Endometrial microvascular endothelial cells (primary cell): ENCODE results near the gene CETP. TPM values are rescaled to one million over a fixed set of nuclear protein-coding genes. Genes with fewer than 3 reads are reported as not detected.
"Not testable (repeated sequence)": the region's sequence is repeated elsewhere in the genome, so short reads cannot be mapped to it uniquely, and the experiment has no call there.

Experiments
- in situ Hi-C: cut with HindIII; loops from 2 replicates; pipeline ENCODE4 v1.10.0; 2017; ENCODE audit warnings: low sequenced_read_pairs, low pct_unique_long_range_greater_than_20kb; ENCODE audit errors: inconsistent ontology term
- total RNA-seq: library from RNA; depleted of rRNA; stranded (reverse); fragments of >200 nt; gene quantifications from one replicate; pipeline ENCODE4 v1.2.3, GENCODE V29; 2015; ENCODE audit errors: inconsistent ontology term

CETP gene
- total RNA-seq, 1 donor from 2014 or later = 14.7 TPM

DNA sequence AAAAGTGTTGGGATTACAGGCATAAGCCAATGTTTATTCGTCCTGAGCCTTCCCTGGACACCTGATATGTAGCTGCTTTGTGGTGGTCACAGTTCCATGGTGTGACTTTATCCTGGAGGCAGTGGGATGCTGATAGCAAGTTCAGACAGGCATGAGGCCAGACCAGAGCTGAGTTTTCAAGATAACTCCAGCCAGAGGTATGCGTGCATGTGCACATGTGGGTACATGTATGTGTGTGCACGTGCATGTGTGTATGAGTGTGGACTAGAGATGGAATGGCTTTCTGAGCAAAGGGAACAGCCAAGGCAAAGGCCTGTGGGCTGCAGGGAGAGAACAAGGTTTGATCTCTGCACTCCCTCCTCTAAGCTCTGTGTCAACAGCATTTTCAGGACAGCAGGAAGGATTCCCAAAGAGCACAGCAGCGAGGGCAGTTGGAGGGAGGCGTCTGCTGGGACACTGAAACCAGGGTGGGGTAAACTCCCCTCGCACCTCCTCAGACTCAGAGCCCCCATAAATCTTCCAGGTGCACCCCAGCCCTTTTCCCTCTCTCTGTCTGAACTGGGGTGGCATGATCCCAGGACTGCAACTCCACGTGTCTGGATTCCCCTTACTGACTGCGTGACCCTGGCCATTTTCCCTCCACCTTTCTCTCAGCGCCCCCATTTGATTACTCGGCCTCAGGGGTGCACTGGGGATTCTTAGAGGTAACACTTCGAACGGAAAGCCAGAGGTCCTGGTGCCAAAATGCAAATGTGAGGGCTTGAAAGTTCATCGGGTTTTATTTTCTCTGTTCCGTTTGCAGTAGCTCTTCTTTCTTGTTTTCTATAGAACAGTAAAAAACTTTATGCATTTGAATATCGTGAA lies 42.9 kb downstream of the CETP start:
- in situ Hi-C loops = no loop called here

DNA sequence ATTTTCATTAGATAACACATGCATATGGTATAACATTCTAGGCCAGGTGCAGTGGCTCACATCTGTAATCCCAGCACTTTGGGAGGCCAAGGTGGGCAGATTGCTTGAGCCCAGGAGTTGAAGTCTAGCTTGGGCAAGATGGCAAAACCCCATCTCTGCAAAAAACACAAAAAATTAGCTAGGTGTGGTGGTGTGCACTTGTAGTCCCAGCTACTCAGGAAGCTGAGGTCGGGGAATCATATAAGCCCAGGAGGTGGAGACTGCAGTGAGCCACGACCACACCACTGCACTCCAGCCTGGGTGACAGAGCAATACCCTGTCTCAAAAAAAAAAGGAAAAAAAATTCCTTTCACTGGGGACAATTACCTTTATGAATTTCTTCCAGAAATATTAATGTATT lies 43.8 kb downstream of the CETP start:
- in situ Hi-C loops = not testable (repeated sequence)

DNA sequence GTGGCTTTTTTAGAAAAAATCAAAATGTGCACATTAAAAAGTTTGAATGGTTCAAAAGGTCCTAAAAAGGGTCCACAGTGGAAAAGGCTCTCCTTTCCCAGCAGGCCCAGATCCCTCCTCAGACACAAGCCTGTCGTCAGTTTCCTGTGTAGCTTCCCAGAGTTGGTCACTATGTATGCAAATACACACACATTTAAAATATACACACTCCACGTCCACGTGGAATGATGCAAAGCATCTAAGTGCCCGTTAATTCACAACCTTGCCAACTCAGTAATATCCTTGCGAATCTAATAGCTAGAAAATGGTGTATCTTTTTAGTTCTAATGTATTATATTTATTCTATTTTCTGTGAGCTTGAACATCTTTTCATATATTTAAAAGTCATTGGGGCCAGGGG lies 45.3 kb downstream of the CETP start:
- in situ Hi-C loops = no loop called here

DNA sequence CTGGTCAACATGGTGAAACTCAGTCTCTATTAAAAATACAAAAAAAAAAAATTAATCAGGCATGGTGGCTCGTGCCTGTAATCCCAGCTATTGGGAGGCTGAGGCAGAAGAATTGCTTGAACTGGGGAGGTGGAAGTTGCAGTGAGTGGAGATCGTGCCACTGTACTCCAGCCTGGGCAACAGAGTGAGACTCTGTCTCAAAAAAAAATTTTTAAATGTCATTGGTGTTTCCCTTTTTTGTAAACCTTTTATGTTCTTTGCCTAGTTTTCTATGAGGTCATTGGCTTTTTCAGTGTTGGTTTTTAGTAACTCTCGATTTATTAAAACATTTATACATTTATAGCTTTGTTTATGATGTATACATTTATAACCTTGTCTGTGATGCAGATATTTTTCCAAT lies 45.8 kb downstream of the CETP start:
- in situ Hi-C loops = no loop called here

DNA sequence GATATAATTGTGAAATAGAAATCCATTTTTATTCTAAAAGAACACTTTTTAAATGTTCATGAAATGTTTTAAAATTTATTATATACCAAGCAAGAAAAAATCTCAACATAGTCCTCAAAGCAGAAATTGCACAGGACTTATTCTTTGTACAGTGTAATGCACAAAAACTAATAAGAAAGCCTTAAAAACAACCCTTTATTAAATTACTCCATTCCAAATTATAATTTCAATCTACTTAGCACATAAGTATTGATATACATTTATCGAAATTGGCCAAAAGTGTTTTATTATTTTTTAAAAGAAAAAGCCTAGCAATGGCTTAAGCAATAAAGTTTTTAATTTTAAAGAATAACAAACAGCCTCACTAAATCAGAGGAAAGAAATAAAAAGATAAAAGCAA lies 46.7 kb downstream of the CETP start:
- in situ Hi-C loops = no loop called here

DNA sequence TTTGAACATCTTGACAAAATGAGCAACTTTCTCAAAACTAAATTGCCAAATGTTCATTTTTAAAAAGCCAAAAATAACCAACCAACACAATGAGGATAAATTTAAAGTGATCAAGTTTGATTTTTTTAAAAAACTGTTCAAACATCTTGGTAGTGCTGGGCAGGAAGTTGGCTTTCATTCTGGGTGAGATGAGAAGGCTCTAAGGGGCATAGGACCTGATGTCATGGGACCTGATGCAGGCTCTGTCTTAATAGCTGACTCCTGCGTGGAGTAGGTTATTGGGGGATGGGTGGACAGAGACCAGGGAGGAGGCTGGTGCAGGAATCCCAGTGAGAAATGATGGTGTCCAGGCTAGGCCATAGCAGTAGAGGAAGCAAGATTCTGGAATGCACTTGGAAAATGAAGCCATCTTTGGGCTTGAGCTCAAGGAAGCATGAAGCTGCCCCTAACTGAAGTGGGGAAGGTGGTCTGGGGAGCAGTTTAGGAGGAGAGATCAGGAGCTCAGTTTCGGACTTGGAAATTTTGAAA lies 48.0 kb downstream of the CETP start:
- in situ Hi-C loops = no loop called here

DNA sequence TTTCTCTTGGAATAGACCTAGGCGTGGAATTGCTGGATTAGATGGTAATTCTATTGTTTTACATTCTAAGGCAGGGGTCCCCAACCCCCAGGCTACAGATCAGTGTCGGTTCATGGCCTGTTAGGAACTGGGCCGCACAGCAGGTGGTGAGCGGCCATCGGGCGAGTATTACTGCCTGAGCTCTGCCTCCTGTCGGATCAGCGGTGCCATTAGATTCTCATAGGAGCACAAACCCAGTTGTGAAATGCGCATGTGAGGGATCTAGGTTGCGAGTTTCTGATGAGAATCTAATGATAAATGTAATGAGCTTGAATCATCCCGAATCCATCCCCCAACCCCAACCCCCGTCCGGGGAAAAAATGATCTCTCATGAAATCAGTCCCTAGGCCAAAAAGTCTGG lies 50.6 kb downstream of the CETP start:
- in situ Hi-C loops = no loop called here

DNA sequence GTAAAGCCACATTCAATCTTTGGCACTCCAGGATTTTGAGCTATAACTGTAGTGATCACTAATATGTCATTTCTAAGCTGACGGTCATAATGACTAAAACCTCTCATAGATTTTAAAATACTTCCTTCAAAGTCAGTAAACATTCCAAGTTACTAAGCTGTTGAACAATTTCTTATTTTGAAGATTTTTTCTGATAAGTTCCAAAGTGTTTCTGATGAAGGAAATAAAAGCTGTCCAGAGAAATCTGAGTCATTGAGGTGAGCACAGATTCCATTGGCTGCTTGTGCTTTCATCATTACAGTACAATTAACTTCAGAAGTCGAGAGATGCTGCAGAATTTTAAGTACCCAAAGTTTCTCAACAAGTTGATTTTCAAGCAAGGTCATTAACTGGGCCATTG lies 51.5 kb downstream of the CETP start:
- in situ Hi-C loops = no loop called here

DNA sequence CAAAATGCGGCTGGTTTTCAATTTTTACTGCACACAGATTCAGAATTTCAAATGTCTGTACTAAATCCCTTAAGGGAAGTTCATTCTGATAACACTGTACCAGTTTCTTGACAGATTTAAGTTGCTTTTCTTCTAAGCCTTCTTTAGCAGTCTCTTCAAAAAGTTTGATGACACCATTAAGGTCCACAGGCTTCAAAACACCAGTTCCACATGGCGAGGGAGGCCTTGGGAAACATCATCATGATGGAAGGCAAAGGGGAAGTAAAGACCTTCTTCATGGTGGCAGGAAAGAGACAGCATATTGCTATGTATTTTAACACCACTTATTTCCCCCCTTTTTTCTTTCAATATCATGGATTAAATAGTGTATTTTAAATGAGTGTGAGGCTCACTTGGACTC lies 52.2 kb downstream of the CETP start:
- in situ Hi-C loops = no loop called here

DNA sequence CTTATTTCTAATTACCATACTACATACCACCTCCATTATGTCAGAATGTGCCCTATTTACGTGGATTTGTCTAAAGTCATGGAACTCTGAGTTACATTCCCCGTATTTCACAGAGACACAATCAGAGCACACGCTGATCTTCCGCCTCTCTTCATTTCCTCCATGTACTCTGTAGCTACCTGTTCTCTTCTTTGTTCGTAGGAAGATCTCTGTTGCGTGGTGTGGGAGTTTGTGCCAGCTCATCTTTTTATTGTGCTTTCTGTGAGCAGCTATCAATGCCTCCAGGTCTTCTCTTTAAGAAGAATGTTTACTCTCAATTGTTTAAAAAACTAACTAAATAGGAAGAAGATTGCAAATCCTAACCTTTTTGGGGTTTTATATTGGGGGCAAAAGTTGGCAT lies 54.6 kb downstream of the CETP start:
- in situ Hi-C loops = no loop called here

DNA sequence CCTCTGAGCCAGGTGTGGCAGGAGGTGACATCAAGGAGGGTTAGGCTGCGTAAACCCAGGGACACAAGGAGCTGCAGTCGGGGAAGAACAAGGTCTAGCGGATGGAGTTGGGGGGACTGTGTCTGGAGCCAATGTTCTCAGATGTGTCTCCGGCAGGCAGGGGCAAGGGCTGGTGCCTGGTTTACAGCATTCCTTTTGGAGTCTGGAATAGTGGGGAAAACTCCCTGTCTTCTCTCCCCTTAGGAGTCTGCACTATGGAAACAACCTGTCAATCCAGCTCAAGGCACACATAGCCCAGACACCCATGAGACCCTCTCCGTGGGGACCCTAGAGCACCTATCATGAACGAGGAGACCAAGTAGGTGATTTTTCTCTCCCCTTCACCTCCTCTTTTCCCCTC lies 55.1 kb downstream of the CETP start:
- in situ Hi-C loops = no loop called here

DNA sequence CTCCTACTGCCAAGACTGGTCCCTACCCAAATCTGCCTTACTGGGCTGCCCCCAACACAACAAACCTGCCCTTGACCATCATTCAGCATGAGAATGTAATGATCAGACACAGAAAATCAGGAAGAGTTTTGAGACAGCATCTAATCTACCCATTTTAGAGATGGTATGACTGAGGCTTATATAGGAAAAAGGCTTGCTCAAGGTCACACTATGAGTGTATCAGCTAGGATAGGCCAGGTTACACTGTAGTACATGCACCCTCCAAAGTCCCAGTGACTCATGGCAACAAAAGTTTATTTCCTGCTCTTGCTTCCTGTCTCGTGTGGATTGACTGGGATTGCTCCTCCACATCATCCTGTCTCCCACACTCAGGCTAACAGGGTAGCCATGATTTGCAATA lies 55.5 kb downstream of the CETP start:
- in situ Hi-C loops = no loop called here

DNA sequence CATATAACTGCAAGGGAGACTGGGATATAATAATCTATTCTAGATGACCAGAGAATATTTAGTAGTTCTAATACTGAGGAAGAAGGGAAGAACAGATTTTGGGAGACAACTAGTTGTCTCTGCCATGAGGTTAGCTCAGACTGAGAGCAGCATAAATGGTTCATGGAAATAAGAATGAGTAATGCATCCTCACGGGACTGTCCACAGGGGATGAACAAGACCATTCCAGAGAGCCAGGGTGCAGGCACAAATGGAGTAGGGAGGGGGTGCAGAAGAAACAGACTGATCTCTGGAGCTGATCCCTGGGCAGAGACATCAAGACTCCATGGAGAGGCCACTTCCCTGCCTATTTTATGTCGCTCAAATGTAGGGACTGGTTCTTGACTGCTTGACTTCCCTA lies 58.0 kb downstream of the CETP start:
- in situ Hi-C loops = no loop called here

DNA sequence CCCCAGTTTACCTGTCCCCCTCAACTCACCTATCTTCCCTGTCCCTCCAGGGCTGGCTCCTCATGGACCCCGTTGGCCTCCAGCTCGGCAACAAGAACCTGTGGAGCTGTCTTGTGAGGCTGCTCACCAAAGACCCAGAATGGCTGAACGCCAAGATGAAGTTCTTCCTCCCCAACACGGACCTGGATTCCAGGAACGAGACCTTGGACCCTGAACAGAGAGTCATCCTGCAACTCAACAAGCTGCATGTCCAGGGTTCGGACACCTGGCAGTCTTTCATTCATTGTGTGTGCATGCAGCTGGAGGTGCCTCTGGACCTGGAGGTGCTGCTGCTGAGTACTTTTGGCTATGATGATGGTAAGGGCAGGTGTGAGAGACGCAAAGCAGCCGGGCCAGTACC lies 58.9 kb downstream of the CETP start:
- in situ Hi-C loops = no loop called here

DNA sequence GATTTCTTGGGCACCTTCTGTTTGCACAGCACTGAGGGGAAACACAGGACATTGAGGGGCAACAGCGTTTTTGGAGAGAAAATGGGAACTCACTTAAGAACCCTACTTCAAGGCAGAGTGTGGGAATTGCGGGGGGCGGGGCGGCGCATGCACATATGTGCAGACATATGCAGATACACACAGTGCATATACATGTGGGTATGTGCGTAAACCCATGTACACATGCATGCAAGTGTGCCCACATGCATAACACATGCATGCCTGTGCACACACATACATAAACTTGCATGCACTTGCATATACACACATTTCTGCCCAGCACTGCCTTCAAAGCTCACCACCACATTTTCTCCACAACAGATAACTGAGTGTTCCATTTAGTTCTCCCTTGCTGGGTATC lies 60.0 kb downstream of the CETP start:
- in situ Hi-C loops = no loop called here

DNA sequence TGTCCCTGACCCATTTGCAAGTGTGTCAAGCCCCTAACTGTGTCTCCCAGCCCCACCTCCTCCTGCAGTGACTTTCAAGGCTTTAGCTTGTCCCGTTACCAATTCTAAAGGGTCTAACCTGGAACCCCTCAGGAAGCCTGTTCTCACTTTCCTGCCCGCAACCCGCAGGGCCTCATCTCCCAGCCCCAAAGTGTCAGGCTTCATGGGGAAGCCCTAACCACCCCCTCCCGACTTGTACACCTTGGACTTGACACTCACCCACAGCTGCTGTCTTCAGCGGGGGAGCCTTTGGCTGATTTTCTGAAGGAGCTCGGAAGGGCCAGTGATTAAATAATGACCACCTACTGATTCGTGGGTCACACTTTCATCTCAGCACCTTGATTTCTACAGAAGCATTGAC lies 60.7 kb downstream of the CETP start:
- in situ Hi-C loops = no loop called here

DNA sequence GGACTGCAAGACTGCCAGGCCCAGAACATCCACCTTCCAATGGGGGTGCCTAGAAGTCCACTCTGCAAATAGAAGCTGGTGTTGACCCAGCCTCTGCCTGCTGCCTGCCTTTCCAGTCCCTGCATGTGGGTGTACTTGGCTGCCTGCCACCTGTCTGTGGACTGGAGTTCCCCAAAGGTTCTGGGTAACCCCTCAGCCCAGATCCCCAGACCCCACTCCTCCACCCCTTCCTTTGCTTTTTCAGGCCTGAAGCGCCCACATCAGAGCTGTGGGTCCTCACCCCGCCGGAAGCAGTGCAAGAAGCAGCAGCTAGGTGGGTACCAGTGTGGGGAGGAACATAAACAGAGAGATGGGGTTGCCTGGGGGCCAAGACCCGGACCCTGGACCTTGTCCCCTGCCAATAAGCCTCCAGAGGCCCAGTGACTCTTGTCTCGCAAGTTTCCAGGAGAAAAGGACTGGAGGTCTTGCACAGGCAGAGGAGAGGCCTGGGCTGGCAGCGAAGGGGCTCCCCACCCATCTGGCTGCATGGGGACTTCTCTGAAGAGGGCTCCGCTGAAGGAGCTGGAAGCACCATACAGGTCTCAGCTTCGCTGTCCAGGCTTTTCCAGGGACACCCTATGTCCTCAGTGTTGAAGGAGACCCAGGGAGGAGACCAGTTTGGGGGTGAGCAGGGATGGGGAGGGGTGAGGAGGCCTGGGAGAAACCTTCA lies 61.9 kb downstream of the CETP start:
- in situ Hi-C loops = no loop called here

DNA sequence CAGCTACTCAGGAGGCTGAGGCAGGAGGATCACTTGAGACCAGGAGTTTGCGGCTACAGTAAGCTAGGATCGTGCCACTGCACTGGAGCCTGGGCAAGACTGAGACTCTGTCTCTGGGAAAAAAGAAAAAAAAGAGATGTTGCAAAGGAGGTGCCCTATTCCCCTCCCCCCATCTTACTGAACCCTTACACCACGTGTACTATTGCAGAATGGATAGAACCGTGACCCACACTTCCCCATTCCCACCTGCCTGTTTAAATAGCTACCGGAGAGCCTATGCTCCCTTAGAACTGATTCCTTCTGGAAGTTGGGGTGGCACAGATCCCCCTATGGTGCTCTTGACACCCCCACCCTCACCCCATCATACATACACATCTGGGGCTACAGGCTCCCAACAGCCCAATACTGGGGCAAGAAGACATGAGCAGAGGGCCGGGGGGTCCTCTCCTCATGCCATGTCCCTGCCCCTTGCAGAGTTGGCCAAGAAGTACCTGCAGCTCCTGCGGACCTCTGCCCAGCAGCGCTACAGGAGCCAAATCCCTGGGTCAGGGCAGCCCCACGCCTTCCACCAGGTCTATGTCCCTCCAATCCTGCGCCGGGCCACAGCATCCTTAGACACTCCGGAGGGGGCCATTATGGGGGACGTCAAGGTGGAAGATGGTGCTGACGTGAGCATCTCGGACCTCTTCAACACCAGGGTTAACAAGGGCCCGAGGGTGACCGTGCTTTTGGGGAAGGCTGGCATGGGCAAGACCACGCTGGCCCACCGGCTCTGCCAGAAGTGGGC lies 63.3 kb downstream of the CETP start:
- in situ Hi-C loops = no loop called here

DNA sequence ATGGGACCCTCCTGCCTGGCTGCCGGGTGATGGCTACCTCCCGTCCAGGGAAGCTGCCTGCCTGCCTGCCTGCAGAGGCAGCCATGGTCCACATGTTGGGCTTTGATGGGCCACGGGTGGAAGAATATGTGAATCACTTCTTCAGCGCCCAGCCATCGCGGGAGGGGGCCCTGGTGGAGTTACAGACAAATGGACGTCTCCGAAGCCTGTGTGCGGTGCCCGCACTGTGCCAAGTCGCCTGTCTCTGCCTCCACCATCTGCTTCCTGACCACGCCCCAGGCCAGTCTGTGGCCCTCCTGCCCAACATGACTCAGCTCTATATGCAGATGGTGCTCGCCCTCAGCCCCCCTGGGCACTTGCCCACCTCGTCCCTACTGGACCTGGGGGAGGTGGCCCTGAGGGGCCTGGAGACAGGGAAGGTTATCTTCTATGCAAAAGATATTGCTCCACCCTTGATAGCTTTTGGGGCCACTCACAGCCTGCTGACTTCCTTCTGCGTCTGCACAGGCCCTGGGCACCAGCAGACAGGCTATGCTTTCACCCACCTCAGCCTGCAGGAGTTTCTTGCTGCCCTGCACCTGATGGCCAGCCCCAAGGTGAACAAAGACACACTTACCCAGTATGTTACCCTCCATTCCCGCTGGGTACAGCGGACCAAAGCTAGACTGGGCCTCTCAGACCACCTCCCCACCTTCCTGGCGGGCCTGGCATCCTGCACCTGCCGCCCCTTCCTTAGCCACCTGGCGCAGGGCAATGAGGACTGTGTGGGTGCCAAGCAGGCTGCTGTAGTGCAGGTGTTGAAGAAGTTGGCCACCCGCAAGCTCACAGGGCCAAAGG lies 64.4 kb downstream of the CETP start:
- in situ Hi-C loops = no loop called here
